ENCODE results near the gene GPBP1.
A peak's percentile ranks its signal among the peaks of the same experiment; 100 is the strongest.
"Not testable (repeated sequence)": the region's sequence is repeated elsewhere in the genome, so short reads cannot be mapped to it uniquely, and the experiment has no call there.

The GPBP1 gene

DNA sequence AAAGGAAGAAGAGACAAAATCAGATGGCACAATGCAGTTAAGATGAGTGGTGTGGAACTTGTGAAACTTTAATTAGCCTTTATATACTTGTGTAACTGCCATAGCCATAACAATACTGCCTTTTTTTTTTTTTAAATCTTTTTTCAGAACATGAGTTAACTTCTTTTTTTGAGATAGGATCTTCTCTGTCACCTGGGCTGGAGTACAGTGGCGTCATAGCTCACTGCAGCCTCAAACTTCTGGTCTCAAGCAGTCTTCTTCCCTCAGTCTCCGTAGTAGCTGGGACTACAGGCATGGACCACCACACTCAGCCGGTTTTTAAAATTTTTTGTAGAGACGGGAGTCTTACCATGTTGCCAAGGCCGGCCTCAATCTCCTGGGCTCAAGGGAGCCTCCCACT, 37.2 kb downstream of the GPBP1 start:
- DNase-seq, result no peak

DNA sequence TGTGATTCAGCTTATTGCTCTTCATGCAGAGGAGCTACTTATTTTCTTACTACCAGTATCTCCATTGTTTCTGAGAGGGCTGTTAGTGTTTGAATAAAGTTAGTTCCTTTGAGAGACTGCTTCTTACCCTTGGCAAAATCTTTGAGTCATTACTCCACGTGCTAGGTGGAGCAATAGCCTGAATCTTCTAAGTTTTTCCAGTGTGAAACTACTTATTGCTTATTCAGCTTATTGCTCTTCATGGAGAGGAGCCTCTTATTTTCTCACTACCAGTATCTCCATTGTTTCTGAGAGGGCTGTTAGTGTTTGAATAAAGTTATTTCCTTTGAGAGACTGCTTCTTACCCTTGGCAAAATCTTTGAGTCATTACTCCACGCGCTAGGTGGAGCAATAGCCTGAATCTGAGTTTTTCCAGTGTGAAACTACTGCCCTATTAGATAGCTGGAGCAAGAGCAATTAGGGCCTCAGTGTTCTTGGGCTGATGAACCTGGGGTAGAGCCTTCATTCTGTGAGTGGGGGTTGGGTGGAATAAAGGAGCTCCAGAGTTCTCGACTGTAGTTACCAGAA, 41.9 kb downstream of the GPBP1 start:
- DNase-seq, result no peak

DNA sequence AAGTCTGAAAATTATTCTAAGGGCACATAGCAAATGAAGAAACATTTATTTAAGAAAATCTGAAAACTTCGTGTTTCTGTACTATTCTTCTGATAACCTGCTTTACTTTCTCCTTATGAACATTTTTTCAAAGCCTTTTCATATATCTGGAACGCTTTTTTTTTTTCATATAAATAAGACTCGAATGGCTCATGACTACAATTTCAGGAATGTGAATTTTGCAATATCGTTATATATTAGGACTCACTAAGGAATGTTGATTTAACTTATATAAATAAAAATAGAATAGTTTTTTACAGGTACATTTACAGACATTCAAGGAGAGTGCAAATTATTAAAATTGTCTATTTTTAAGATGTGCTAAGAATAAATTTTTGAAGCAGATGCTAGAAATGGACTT, 42.9 kb downstream of the GPBP1 start:
- no peak for DNase-seq

DNA sequence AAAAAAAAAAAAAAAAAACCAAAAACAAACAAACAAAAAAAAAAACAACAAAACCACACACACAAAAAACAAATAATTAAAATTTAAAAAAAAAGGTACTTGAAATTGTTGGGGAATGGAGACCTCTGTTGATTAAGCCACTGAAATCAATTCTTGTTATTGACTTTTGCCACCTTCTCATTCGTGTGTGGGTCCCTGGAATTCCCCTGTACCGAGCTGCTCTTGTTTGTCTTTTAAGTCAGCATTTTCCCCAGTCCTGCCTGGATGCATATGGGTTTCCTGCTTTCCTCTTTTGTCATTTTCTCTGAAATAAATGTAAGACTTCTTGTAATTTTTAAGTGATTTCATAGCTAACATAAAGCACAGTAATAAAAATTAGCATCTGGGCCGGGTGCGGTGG, 45.5 kb downstream of the GPBP1 start:
- peak; percentile 55 for DNase-seq

DNA sequence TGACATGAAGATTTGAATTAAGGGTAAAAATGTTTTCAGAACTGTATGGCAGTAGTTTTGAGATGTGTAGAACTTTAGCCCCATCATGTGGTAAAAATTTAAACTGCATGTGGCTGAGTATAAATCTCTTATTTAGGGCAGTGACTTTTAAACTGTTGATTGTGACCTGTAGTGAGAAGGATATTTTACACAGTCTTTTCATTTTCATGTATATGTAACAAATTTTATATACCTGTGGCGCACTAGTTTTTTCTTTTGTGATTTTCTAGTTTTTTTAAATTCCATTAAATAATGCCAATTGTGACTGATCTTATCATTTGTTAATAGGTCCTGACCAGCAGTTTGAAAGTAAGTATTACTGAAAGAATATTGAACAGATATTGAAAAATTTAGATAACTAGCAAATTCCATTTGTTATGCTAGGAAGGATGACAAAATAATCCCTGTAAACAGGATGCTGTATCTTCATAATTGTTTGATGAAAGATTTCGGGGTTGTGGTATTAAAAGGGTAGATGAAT, 47.2 kb downstream of the GPBP1 start:
- peak; percentile 86 for DNase-seq

DNA sequence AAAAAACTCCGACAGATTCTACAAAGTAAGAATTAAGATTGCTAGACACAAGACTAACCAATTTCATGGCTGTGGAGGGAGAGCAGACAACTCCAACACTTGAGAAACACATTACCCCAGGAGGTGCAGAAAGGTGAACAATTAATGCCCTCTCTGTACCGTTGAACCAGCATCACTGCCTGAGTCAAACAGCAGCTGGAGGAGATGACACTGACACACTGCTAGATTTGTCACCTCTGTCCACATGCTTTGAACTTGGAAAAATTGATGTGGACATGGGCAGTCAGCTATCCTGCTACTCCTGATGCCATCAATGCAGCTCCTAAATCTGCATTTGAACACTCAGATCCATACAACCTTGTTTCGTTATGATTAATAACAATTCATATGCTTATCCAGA, 51.7 kb downstream of the GPBP1 start:
- no peak for DNase-seq

DNA sequence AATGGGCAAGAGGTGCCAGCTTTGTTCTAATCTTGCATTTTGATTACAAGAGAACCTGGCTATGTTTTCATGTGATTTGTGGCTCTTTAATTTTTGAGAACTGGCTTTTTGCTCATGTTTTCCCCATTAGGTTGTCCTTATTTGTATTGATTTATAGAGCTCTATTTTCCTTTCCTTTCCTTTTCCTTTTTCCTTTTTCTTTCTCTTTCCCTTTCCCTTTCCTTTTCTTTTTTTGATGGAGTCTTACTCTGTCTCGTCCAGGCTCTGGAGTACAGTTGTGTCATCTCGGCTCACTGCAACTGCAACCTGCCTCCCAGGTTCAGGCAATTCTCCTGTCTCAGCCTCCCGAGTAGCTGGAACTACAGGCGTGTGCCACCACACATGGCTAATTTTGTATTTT, 55.5 kb downstream of the GPBP1 start:
- no peak for DNase-seq

DNA sequence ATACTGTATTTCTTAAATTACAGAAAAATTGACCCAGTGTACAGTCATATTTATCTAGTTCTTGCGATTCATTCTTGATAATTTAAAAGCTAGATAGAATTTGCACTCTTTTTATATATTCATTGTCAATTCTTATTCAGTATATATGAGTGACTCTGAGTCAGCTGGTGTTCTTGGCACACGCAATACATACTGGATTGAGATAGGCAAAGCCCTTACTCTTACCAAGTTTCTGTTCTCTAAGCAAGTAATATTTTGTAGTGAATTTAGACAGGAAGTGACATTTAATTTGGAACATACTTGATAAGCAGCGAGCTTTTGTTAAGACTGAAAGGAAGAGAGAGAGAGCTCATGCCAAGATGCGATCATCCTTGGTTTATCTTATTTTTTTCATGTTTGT, 57.7 kb downstream of the GPBP1 start:
- DNase-seq, result no peak

DNA sequence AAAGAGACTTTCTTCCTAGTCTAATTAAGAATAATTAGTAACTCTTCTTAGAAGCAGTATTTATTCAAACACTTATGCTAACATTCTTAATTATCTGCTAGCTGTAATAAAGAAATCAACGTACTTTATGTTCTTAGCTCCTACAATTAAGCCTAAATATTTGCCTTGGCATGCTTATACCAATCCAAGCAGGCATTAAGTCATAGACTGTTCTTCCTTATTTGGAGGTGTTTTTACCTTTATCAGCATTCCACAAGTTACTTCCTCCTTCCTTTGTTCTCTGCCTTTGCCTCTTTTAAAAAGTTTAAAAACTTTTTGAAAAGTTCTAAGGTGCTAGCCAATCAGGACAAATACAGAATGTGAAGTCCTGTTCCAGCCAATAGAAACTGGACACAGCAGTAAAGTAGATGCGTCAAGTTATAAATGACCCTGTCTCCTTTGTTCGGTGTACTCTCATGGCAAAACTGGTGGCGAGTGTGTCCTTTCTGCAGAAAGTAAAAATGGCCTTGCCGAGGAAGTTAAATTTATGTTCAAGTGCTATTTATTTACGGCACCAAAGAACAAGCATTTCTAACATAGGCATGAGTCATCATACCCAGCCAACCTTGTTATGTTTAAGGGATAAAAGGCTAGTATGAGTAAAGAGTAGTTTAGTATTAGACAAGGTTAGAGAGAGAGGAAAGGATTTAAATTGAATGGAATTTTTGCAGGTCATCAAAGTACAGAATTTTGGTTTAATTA, 58.6 kb downstream of the GPBP1 start:
- DNase-seq, result no peak

DNA sequence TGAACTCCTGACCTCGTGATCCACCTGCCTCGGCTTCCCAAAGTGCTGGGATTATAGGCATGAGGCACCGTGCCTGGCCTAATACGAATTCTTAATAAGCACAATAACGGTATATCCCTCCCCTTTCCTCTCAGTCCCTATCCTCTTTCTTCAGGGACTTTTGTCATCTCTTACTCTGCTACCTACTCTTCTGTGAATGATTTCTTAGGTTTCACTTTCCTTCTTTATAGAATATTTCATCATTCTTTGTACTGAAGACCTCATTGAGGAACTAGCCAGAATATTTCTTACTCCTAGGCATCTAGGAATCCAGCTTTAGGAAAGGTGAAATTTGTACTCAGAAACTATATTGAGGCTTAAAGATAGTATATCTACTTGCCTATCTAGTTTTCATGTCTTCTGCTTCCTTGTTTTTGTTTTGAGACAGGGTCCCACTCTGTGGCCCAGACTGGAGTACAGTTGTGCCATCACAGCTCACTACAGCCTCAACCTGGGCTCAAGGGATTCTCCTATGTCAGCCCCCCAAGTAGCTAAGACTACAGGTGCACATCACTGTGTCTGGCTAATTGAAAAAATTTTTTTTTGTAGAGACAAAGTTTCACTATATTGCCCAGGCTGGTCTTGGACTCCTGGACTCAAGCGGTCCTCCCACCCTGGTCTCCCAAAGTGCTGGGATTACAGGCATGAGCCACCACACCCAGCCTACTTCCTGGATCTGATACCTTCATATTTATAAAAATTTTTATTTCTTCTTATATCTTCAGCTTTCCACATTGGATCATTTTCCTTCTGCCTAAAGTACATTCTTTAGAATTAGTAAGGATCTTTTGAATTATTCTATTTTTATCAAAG, 69.7 kb downstream of the GPBP1 start:
- no peak for DNase-seq

DNA sequence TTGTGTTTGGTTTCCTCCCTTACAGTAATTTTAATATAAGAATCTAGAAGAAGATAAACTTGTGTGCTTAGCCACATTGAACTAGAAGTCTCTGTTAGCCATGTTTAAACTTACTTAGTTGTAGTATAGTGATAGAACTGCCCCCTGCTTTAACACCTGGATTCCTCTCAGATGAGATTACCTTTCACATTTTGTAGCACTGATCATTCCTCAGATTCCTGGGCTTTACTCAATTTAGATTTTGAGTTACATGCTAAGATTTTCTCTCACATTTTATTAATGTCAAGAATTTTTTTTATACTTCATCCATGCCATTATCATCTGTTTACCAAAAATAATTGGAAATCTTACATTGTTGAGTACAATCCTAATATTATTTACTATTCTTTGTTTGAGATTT, 70.5 kb downstream of the GPBP1 start:
- DNase-seq, result no peak

DNA sequence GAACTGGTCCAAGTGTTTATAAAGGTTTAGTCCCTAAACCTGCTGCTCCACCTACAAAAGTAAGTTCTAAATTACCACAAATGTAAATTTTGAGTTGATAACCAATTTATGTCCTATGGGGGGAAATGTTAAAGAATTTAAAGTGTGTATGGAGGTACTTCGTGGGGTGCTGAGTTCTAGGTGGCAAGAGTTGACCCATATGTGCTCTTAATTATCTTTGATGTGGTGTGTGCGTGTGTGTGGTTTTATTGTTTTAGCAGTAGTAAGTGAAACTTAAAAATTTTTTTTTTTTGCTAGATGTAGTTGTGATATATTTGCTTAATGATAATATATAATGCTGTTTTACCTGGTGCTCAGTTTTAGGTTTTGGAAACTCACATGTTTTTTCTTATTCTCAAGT, 72.6 kb downstream of the GPBP1 start:
- DNase-seq, result peak; percentile 45

DNA sequence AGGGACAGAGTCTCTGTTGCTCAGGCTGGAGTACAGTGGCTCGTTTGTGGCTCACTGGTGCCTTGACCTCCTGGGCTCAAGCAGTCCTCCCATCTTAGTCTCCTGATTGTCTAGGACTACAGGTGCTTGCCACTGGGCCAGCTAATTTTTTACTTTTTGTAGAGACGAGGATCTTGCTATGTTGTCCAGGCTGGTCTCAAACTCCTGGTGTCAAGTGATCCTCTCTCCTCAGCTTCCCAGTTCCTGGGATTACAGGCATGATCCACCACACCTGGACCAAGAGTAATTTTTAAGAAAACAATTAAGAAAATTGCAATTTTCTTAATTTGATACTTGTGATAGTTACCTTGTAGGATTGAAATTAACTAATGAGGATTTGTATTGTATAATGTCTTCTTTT, 73.9 kb downstream of the GPBP1 start:
- no peak for DNase-seq

DNA sequence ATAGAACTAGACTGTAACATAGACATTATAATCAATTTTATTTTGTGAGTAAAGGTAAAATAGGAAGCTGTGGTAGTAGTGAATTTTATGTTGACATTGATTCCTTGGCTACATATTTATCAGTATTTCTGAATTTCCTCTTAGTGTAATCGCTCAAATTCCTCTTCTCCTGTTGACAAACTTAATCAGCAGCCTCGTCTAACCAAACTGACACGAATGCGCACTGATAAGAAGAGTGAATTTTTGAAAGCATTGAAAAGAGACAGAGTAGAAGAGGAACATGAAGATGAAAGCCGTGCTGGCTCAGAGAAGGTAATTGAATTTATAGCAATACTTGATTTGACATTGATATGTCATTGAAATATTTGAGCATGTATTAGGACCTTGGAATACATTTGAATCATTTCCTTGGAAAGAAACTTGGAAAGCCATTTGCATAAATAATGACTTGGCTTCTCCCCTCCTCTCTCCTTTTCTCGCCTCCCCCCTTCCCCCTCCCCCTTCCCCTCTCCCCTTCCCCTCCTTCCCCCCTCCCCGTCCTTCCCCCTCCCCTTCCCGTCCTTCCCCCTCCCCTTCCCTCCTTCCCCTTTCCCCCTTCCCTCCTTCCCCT, 75.5 kb downstream of the GPBP1 start:
- no peak for DNase-seq

DNA sequence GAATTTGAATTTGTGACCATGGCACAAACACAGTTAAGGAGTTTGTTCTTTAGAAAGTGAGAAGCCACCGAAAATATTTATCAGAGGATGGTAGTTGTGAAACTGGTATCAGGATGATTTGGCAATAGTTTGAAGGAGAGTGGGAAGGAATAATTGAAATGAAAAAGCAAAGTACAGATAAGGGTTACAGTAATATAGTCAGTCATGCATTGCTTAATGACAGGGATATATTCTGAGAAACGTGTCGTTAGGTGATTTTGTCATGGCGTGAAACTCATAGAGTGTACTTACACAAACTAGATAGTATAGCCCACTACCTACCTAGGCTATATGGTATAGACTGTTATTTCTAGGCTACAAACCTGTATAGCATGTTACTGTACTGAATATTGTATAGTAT, 84.2 kb downstream of the GPBP1 start:
- DNase-seq, result no peak

DNA sequence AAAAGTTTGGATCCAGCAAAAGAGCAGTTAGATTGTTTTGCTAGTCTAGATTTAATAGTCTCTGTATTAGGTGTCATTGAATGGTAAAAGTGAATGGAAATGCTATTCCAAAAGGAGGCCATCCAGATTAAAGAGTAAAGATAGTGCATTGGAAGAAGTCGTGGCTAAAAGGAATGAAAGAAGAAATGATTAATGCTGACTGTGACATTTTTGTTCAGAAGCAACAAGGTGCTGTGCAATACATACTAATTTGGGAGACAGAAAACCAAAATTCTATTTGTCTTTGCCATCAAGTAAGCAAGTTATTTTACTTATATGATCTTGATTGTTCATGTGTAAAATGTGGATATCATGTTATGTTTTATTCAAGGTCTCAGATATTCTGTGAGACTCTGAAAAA, 85.1 kb downstream of the GPBP1 start:
- DNase-seq, result no peak

DNA sequence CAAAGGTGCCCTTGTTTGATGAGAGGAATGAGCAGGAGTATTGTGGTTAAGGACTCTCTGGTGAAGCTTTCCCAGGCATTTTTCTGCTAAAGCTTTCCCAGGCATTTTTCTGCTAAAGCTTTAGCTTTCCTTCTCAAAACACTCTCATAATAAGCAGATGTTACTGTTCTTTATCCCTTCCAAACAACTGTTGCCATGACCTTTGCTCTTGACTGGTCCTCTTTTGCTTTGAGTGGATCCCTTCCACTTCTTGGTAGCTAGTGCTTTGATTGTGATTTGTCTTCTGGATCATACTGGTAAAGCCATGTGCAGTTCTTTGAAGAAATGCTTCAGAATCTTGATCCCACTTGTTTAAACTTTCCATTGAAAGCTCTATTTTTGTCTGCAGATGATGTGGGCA, 85.8 kb downstream of the GPBP1 start:
- DNase-seq, result no peak

DNA sequence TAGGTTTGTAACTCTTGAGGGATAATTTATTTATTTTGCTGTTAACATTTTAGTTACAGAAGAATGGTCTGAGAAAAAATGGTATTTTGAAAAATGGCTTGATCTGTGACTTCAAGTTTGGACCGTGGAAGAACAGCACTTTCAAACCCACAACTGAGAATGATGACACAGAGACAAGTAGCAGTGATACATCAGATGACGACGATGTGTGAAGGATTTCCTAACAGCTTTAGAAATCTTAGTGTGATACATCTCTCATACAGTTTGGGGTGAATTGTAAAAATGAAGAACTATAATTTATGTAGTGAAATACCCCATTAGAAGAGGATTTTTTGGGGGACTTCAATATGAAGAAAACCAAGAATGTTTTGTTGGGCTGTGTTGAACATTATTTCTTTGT, 88.7 kb downstream of the GPBP1 start:
- no peak for DNase-seq

DNA sequence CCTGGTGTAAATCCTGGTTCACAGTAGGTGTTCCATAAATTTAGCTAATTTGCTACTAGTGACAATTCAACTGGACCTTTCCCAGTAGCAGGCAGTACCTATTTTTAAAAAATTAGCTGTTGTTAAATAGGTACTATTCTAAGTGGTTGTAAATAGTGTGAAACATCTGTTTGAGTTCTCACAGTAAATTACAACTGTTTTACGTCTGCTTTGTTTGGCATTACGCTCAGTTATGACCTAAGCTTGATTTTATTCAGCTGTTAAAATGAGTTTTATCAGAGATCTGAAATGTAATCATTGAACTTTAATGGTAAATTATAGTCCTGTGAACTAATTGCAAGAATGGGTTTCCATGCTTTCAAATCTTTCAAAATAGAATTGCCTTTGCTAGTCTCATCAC, 93.9 kb downstream of the GPBP1 start:
- DNase-seq, result no peak

DNA sequence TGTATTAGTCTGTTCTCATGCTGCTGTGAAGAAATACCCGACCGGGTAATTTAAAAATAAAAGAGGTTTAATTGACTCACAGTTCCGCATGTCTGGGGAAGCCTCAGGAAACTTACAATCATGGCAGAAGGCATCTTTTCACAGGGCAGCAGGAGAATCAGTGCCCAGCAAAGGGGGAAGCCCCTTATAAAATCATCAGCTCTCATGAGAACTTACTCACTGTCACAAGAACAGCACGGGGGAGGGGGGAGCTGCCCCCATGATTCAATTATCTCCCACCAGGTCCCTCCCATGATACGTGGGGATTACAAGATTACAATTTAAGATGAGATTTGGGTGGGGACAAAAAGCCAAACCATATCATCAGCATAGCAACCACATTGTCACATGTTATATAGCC, 102.5 kb downstream of the GPBP1 start:
- DNase-seq, result no peak

DNA sequence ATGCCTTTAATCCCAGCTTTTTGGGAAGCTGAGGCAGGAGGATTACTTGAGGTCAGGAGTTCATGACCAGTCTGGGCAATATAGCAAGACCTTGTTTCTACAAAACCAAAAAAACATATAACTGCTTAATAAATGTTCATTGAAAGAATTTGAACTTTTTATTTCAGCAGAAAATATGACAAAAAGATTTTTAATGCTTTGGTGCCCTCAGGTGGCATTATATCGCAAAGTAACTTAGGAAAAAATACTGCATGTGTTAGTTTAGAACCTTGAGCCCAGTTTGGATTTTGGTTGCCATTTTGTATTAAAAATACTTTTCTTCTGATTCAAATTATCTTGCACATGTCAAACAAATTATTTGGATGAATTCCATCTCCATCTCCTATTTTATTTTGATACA, 103.2 kb downstream of the GPBP1 start:
- DNase-seq, result no peak

DNA sequence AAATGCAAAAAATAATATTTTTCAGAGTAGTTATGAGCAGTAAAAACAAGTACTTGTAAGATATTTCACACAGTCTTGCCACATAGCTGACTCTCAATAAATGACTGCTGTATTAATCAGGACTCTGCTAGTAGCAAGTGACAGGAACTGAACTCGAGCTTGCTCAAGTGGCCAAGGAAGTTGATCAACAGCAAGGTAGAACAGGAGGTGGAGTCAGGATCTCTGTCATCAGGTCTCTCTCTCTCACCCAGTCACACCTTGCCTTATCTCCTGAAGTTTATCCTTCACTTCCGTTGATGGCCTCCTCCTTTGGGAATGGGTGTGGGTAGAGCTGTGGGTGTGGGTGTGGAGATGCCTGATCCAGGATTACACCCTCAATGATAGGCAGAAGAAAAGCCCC, 107.0 kb downstream of the GPBP1 start:
- no peak for DNase-seq

DNA sequence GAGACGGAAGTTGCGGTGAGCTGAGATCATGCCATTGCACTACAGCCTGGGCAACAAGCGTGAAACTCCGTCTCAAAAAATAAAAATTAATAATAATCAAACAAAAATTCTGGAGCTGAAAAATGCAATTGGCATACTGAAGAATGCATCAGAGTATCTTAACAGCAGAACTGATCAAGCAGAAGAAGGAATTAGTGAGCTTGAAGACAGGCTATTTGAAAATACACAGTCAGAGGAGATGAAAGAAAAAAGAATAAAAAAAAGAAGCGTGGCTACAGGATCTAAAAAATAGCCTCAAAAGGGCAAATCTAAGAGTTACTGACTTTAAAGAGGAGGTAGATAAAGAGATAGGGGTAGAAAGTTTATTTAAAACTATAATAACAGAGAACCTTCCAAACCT, 111.2 kb downstream of the GPBP1 start:
- not testable (repeated sequence) for DNase-seq

DNA sequence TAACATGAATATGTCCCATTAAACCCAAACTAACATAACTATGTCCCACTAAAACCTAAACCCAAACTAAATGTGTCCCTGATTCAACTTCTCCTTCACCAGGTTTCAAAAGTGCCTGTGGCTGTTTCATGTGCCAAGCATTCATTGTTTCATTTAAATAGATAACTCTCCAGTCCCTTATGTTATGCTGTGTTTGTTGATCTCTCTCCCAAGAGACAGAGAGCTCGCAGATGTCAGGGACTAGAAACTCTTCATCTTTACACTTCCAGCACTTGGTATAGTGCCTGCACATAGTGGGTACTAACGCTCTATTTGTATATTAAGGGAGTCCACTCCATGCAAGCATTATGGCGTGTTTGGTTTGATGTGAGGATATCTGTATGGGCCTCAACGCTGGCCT, 118.0 kb downstream of the GPBP1 start:
- DNase-seq, result no peak

Measured in CD4-positive, alpha-beta T cell treated with Interleukin-10 for 1 hour (primary cell).